Stomach (tissue), 4 donors: ENCODE results near the gene MFSD6.

ENCODE experiments used
- CTCF ChIP-seq, 7 experiments: fragments of 450-650 bp in 4 of 7; fragments of 200-600 bp in 3 of 7; sonication (generic) in 3 of 7; IDR thresholded peaks; one replicate each; pipeline ENCODE4 v1.5.1; 2016 to 2019; ENCODE audit warnings: antibody characterized with exemption in 7 of 7, control low read depth in 2 of 7, mild to moderate bottlenecking in 1 of 7
- EP300 ChIP-seq: sonication (generic); formaldehyde crosslinking; IDR thresholded peaks from one replicate; pipeline ENCODE4 v1.6.1; 2017; ENCODE audit warnings: antibody characterized with exemption
- POLR2A ChIP-seq, 4 donors: fragments of 450-650 bp; IDR thresholded peaks; one replicate each; pipeline ENCODE4 v1.6.1; 2016; ENCODE audit warnings: antibody characterized with exemption in 4 of 4, control low read depth in 2 of 4, mild to moderate bottlenecking in 1 of 4, moderate library complexity in 1 of 4

GRCh38 chr2:190458352-190459107, 50.4 kb downstream of the MFSD6 start:
- TF ChIP-seq CTCF (IDR thresholded peaks at IDR 0.05): no peak
- no peak for TF ChIP-seq EP300
- no peak for TF ChIP-seq POLR2A (IDR thresholded peaks at IDR 0.05)
